Bronchial epithelial cell (primary cell): Measurements from ENCODE around the gene STX4. TPM values are rescaled to one million over a fixed set of nuclear protein-coding genes. Genes with fewer than 3 reads are reported as not detected.

Source experiments
- DNase-seq: peaks from one replicate; pipeline ENCODE4 v3.0.0-alpha.2; 2010; ENCODE audit warnings: low read depth
- FAIRE-seq: peaks from 2 replicates; lab custom pipeline; 2011; peaks lifted over from hg19 to GRCh38; lab: Jason Lieb, UNC
- H3K27me3 ChIP-seq: 2 replicates; pipeline ENCODE4 v1.5.1; 2011; ENCODE audit warnings: low read length; ENCODE audit not compliant: control insufficient read depth, insufficient read depth
- H3K36me3 ChIP-seq: 2 replicates; pipeline ENCODE4 v1.5.1; 2011; ENCODE audit warnings: low read length; ENCODE audit not compliant: control insufficient read depth, insufficient read depth
- H3K4me3 ChIP-seq: 2 replicates; pipeline ENCODE4 v1.5.1; 2011; ENCODE audit warnings: mild to moderate bottlenecking, low read depth, low read length, control low read depth
- CTCF ChIP-seq: IDR thresholded peaks from 2 replicates; pipeline ENCODE4 v1.5.1; 2011; ENCODE audit warnings: mild to moderate bottlenecking, moderate library complexity, low read length, control low read depth, inconsistent platforms; ENCODE audit not compliant: insufficient read depth, severe bottlenecking
- total RNA-seq: library from RNA; depleted of rRNA; stranded (reverse); fragments of >200 nt; gene quantifications from 2 replicates; pipeline ENCODE4 v1.2.1, GENCODE V29; 2014

STX4 gene
- total RNA-seq, 1 donor from 2014 or later: 14.7 TPM

DNA sequence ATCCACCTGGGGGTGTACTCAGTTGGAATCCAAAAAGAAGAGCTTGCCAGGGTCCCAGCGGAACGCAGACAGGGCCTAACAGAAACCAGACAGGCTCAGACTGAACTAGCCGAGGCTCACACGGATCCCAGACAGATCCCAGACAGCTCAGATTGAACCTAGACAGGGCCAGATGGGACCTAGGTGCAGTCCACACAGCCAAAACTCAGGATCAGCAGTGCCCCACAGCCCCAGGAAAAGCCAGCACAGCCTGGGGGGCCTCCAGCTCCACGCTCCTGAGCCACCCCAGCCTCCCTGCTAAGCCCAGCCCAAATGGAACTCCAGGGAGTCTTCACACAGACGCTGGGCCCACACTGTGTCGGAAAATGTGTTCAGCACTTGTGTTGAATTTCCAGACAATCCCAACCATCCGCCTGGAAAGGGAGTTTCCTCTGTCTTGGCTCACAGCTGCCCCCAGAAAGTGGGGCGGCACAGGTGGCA, 30.5 kb upstream of the STX4 start:
- no peak overlapping the region for H3K4me3 ChIP-seq
- no peaks in the 10 kb centered on the region for H3K27me3 ChIP-seq
- no peaks in the 10 kb centered on the region for H3K36me3 ChIP-seq
- no peak for FAIRE-seq
- TF ChIP-seq CTCF: no peak
- no peak for DNase-seq

DNA sequence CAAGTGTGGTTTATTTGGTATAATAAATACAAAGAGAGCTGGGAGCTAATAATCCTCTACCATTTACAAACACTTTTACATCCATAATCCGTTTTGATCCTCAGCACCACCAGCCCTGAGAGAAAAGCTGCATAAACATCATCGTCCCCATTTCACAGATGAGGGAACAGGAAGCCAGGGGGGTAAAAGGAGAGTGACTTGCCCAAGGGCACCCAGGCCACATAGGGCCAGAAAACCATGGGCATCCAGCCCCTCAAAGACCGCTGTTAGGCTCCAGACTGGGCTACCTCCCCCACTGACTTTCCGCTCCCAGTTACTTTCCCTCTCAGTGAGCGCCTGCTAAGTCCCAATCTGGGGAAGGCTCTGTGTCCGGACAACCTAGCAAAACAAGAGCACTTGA, 29.6 kb upstream of the STX4 start:
- no peak overlapping the region for H3K4me3 ChIP-seq
- FAIRE-seq: no peak
- H3K36me3 ChIP-seq: no peaks in the 10 kb centered on the region
- TF ChIP-seq CTCF: no peak
- no peaks in the 10 kb centered on the region for H3K27me3 ChIP-seq
- DNase-seq: no peak

GRCh38 chr16:31004658-31005057, 28.7 kb upstream of the STX4 start:
- Histone ChIP-seq H3K36me3 (no peaks in the 10 kb centered on the region), H3K4me3 (no peak overlapping the region), H3K27me3 (no peaks in the 10 kb centered on the region)
- DNase-seq (no peak), FAIRE-seq (no peak)
- TF ChIP-seq CTCF: no peak

DNA sequence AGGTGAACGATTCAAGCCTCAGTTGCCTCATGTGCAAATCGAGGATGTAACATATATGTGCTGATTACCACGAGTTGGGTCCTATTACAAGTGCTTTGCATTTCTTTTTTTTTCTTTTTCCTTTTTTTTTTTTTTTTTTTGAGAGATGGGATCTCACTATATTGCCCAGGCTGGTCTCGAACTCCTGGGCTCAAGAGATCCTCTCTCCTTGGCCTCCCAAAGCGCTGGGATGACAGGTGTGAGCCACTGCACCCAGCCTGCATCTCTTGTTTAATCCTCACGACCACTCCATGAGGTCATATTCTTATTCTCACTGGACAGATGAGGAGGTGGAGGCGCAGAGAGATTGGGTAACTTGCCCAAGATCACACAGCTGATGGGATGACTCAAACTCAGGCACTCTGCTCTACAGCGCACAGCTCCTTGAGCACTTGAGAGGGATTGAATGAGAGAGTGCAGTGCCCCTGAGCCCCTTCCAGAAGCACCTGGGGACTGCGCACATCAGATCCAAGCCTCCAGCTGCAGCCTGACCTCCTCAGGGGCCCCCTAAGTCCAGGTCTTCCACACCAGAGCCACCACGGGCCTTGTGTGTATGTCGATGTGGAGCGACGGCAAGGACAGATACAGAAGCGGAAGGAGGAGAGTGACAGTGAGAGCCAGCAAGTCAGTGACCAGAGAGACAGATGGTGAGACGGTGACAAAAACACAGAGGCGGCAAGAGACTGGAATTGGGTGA, 27.8 kb upstream of the STX4 start:
- DNase-seq: no peak
- no peak for TF ChIP-seq CTCF
- H3K36me3 ChIP-seq: no peaks in the 10 kb centered on the region
- H3K4me3 ChIP-seq: no peak overlapping the region
- no peak for FAIRE-seq
- H3K27me3 ChIP-seq: no peaks in the 10 kb centered on the region

- FAIRE-seq (no peak), DNase-seq (no peak)
- Histone ChIP-seq H3K4me3 (no peak overlapping the region), H3K27me3 (peaks cover 3% of the 10 kb centered on the region), H3K36me3 (no peaks in the 10 kb centered on the region)
- no peak for TF ChIP-seq CTCF
Observed at GRCh38 chr16:31006086-31006385, 27.3 kb upstream of the STX4 start.

DNA sequence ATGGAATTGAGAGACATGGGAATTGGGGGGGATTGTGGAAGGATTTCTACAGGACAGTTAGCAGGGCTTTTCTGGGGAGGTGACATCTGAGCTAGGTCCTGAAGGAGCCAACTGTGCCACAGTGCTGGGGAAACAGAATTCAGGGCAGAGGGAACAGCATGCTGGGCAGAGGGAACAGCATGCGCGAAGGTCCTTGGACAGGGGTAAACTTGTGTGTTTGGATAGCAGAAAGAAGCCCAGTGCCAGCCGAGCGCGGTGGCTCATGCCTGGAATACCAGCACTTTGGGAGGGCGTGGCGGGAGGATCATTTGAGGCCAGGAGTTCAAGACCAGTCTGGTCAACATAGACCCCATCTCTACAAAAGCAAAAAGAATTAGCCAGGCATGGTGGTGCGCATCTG, 26.8 kb upstream of the STX4 start:
- FAIRE-seq (no peak), DNase-seq (no peak)
- Histone ChIP-seq H3K27me3 (peaks cover 8% of the 10 kb centered on the region), H3K4me3 (no peak overlapping the region), H3K36me3 (no peaks in the 10 kb centered on the region)
- no peak for TF ChIP-seq CTCF
